NCI-H128 (cell line): ENCODE data around the gene LRSAM1.

Experiments used
- DNase-seq: peaks from one replicate; lab custom pipeline; 2025; ENCODE audit not compliant: unreplicated experiment; lab: John Stamatoyannopoulos, UW

LRSAM1 gene

DNA sequence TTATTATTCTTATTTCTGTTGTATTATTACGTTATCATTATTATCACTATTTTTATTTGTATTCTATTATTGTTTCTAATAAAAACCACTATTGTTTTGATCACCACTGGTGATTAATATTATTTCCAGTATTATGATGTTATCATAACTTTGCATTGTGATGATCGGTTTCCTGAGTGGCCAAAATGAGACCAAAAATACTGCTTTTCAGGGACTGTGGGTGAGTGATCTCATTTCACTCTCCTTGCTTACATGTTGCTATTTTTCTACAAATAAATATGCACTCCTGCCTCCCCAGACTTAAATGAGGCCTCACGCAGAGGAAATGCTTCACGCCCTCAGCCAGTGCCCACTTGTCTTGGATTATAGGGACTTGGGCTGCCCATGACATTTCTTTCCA is 78.4 kb downstream of the LRSAM1 start:
- no peak for DNase-seq

DNA sequence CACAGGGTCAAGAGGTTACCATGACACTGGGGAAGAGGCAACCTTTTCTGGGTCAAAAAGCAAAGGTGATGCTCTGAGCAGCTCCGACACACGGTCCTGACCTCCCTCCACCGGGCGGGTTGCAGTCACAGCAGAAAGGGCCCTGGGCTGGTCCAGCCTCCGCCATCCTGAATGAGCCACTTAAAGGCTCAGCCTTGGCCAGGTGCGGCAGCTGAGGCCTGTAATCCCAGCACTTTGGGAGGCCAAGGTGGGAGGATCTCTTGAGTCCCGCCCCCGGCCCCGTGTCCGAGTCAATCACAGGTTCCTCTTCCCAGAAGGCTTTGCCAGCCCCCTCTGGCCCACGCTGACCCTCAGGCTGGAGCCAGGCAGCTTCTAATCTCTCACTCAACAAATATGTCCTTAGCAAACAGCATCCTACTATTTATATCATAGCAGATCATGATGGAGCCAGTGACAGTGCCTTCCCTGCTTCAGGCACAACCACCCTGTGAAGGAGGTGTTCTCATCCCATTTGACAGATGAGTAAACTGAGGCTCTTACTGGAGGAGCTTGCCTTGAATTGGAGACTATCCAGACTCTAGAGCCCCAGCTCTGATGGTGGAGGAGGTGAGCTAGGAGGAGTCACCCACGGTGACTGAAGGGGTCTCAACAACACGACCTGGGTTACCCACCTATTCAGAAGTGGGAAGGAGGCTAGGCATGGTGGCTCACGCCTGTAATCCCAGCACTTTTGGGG is 79.1 kb downstream of the LRSAM1 start:
- no peak for DNase-seq

DNA sequence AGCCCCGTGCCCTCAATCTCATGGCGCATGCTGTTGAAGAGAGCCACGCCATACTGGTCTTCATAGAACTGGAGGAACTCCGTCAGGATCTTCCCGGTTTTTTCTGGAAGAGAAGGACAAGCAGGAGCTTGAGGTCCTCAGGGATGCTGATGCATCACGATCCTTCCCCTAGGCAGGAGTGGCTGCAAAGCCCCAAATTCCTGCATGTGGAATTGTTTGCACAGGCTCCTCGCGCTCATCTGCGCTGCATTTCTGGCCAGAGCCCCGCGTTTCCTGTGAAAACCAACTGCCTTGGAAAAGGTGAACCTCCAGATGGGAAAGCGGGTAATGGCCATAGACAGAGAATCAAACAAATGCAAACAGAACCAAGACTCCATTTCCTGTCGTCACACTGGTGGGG is 80.4 kb downstream of the LRSAM1 start:
- DNase-seq: no peak

DNA sequence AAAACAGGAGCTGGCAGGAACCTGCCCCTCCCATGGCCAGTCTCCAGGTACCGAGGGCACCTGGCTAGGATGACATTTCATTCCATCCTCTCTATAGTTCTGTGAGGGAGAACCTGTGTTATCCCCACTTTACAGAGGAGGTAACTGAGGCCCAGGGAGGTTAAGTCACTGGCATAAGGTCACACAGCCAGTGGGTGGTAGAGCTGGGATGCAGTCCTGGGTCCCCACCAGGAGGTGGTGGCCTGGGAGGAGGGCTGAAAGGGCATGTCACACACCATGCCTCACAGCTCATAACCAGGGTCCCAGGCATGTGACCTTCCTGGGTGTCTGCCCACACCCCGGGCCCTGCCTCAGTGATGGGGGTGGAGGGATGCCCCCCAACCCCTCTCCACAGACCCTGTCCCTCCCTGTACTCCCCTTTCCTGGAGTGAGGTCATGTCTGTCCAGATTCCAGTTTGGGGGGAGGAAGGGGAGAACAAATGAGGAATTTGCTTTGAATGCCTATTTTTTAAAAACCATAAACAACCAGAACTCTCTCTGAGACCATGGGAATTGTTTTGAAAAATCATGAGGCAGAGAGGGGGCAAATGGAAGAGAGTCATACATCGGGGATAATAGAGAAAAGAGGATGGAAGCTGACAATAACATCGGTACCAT is 83.1 kb downstream of the LRSAM1 start:
- DNase-seq: no peak

DNA sequence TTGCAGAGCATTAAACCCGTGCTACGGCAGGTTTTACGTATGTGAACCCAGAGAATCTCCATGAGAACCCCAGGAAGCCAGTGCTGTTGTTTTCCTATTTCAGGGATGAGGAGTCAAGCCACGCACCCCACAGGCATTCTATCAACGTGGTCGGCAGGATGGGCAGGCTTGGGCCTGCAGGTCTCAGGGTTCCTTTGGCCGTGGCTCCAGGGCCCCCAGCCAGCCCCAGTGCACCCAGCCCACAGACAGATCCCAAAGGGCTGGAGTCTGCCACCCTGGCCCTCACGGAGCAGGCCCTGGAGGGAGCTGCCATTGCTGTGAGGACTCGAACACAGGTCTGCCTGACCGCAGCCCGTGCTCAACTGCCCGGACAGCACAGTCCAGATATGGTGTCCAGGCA is 83.6 kb downstream of the LRSAM1 start:
- DNase-seq: no peak

GRCh38 chr9:127535396-127535795 is 84.1 kb downstream of the LRSAM1 start:
- no peak for DNase-seq

- DNase-seq: no peak
Observed at GRCh38 chr9:127535834-127536233, 84.5 kb downstream of the LRSAM1 start.

GRCh38 chr9:127536499-127536898 is 85.2 kb downstream of the LRSAM1 start:
- DNase-seq: no peak

GRCh38 chr9:127537014-127537413 is 85.7 kb downstream of the LRSAM1 start:
- DNase-seq: no peak

GRCh38 chr9:127537792-127538191 is 86.5 kb downstream of the LRSAM1 start:
- no peak for DNase-seq

GRCh38 chr9:127538849-127539258 is 87.5 kb downstream of the LRSAM1 start:
- no peak for DNase-seq

DNA sequence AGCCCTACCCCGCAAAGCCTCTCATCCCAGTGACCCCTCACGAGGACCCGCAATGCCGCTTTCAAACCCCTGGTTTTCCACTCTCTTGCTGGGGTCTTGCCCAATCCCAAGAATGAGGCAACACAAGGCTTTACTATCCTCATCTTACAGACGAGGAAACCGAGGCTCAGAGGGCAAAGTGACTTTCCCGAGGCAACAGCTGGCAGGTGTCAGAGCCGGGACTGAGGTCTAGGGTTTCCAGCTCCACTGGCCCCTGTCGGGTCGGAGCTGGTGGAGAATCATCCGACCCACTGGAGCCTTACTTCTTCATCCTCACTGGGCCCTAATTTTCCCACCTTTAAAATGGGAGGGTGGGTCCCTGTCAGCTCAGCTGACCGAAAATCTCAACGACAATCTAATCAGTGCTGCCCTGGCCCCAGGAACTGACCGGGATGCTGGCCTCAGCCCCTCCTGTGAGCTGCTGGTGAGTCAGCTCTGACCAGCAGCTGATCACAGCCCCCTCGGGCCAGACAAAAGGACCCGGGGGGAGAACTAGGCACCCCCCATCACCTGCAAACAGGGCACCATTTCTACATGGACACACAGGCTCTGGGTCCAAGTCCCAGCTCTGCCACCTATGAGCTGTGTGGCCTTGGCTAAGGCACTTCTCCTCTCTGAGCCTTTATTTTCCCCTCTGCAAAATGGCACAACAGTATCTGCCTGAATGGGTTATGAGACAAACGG is 88.1 kb downstream of the LRSAM1 start:
- DNase-seq: no peak

GRCh38 chr9:127539982-127540663 is 88.8 kb downstream of the LRSAM1 start:
- DNase-seq: no peak

- DNase-seq: no peak
Observed at GRCh38 chr9:127540664-127541041, 89.3 kb downstream of the LRSAM1 start.

GRCh38 chr9:127541176-127541575 is 89.9 kb downstream of the LRSAM1 start:
- no peak for DNase-seq

DNA sequence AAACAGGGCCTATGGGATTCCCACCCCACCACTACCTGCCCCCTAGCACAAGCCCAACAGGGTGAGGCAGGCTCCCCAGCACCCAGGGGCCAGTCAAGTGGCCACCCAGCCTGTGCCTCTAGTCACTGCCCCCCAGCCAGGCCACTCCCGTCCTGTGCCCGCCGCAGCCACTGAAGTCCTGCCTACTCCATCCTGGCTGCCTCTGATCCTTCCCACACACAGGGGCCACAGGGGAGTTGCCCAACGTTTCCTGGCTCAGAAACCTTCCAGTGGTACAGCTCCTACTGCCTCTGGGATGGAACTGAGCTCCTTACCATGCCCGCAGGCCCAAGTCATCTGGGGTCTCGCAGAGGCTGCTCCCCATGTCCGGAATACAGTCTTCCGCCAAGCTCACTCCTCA is 90.6 kb downstream of the LRSAM1 start:
- DNase-seq: no peak

- DNase-seq: no peak
Observed at GRCh38 chr9:127543221-127543620, 91.9 kb downstream of the LRSAM1 start.

- DNase-seq: no peak
Observed at GRCh38 chr9:127543973-127544533, 92.7 kb downstream of the LRSAM1 start.

DNA sequence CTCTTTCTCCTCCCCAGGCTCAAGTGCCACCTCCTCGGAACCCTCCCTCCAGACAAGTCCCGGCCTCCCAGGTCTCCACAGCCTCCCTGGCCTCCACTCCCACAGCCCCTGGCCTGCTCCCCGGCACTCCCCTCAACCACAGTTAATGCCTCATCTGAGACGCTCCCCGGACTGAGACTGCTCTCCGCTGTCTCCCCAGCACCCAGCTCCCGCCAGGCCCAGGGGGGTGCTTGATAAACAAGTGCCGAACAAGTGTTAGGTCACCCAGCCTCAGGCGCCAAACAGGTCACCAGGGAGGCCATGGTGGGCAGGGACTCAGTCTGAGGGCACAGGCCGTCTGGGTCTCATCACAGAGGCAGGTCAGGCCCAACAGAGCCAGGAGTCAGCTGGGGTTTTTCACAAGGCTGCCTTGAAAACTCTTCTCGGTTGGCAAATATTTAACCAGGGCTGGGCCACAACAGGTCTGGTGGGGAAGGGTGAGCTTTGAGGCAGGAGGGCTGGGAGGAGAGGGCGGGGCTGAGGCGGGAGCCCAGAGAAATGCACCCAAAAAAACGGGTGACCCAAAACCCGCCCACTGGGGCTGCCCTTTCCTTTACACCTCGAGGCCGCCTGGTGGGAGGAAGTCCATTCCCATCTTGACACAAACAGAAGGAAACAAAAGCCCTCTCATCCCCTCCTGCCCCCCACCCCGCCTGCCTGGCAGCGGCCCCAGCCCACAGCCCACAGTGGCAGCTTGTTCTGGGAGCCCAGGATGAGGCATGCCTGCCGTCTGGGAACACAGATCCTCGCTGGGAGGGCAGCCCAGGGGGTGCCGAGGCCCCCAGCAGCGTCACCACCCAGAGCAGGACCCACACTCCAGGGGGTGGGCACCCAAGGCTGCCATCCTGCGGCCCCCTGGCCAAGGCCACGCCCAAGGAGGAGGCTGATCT is 94.2 kb downstream of the LRSAM1 start:
- DNase-seq: no peak

GRCh38 chr9:127546125-127546832 is 95.0 kb downstream of the LRSAM1 start:
- DNase-seq: no peak
